ENCODE measurements around the gene RAI1. TPM values are rescaled to one million over a fixed set of nuclear protein-coding genes. Genes with fewer than 3 reads are reported as not detected.

RAI1 gene
- total RNA-seq, 8 experiments from 2014 or later, result 5.4 to 32.0 (median 20.4) TPM

DNA sequence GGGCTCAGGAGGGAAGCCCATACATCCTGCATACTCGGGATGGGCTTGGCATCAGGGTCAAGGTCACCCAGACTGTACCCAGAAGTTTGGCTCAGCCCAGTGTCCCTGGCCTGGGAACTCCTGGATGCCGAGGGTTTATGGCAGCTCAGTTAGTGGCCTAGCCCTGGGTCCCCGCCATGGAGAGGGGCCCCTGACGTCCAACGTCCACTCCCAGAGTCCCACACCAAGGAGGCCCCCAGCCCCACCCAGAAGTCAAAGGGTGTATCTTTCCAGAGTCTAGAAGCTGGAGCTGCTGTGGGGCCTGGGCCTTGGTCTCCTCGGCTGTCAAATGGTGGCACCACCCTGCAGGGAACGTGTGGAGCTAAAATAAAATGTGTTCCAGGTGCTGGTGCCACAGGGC, 79.1 kb downstream of the RAI1 start:
- WGBS, 10 experiments, result 8 to 93% (median 90%) methylated on average over 2 to 3 of the region's 7 CpGs; no CpG with 5 or more reads in 5 of the 10 experiments
- H3K4me3 ChIP-seq, result no peak overlapping the region
- H3K27ac ChIP-seq, result no peak overlapping the region
- in situ Hi-C loops (cut with MboI; ENCODE audit: low pct_unique_long_range_greater_than_20kb in 2 of 9, low sequenced_read_pairs in 9 of 9, unreplicated experiment in 9 of 9), result no loop called here
- no peak for ATAC-seq (replicated peaks in 6 of 8)
- peaks cover 25 to 36% of the 10 kb centered on the region in 2 donors for H3K4me1 ChIP-seq (replicated peaks in 1 of 2)

- H3K4me3 ChIP-seq, result no peak overlapping the region
- in situ Hi-C loops (cut with MboI; ENCODE audit: low pct_unique_long_range_greater_than_20kb in 2 of 9, low sequenced_read_pairs in 9 of 9, unreplicated experiment in 9 of 9), result no loop called here
- ATAC-seq (replicated peaks in 6 of 8), result no peak
- peaks cover 32 to 42% of the 10 kb centered on the region in 2 donors for H3K4me1 ChIP-seq (replicated peaks in 1 of 2)
- no peak overlapping the region for H3K27ac ChIP-seq
- WGBS, 10 experiments, result 60 to 100% (median 87%) methylated on average over 1 to 6 of the region's 8 CpGs; no CpG with 5 or more reads in 2 of the 10 experiments
Measured at GRCh38 chr17:17760872-17761550, 79.8 kb downstream of the RAI1 start.

DNA sequence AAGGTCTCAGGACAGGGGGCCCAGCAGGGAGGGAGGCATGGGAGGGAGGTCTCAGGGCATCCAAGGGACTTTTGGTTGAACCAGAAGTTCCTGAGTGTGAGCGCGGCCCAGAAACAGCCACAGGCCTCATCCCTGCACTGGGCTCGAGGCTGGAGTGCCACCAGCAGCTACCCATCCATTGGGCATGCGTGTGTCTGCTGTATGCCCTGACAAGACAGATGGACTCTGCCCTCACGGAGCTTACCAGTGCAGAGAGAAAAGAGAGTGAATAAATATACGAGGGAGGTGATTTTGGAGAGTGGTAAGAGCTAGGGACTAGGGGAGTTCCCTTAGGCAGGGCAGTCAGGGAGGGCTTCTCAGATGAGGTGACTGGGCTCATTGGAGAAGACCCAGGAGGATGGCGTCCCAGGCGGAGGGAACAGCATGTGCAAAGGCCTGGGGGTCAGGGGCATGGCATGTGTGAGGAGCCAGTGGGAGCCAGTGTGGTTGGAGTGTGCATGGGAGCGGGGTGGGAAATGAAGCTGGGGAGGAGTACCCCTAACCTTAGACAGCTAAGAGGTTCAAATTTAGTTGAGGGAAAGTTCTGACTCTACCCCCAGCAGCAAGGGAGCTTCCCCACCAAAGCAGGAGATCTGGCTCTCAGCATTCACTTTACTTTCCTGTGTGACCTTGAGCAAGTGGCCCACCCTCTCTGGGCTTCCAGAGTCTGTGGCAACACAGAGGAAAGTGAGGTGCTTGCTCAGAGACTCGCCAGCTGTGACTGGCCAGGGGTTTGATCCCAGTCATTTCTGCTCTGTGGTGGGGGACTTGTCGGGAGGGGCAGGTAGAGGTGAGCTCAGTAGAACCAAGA, 80.9 kb downstream of the RAI1 start:
- H3K27ac ChIP-seq, result peak overlapping the region in 1 of 2 donors; percentile 63
- WGBS, 10 experiments, result 88 to 100% (median 100%) methylated on average over 1 to 4 of the region's 11 CpGs; no CpG with 5 or more reads in 5 of the 10 experiments
- H3K4me3 ChIP-seq, result no peak overlapping the region
- no peak for ATAC-seq (replicated peaks in 6 of 8)
- in situ Hi-C loops (cut with MboI; ENCODE audit: low pct_unique_long_range_greater_than_20kb in 2 of 9, low sequenced_read_pairs in 9 of 9, unreplicated experiment in 9 of 9), result no loop called here
- H3K4me1 ChIP-seq (replicated peaks in 1 of 2), result peaks cover 43 to 50% of the 10 kb centered on the region in 2 donors

- in situ Hi-C loops (cut with MboI; ENCODE audit: low pct_unique_long_range_greater_than_20kb in 2 of 9, low sequenced_read_pairs in 9 of 9, unreplicated experiment in 9 of 9), result no loop called here
- Histone ChIP-seq H3K4me3 (no peak overlapping the region), H3K4me1 (replicated peaks in 1 of 2) (peaks cover 44 to 50% of the 10 kb centered on the region in 2 donors), H3K27ac (peak overlapping the region in 1 of 2 donors; percentile 63)
- ATAC-seq (replicated peaks in 6 of 8), result no peak
- 33 to 83% methylated on average over 1 to 2 of the region's 5 CpGs; no CpG with 5 or more reads in 8 of the 10 experiments for WGBS, 10 experiments
Measured at GRCh38 chr17:17762744-17763105, 81.5 kb downstream of the RAI1 start.

- Histone ChIP-seq H3K4me1 (replicated peaks in 1 of 2) (peaks cover 44 to 50% of the 10 kb centered on the region in 2 donors), H3K4me3 (no peak overlapping the region), H3K27ac (peak overlapping the region in 1 of 2 donors; percentile 63)
- in situ Hi-C loops (cut with MboI; ENCODE audit: low pct_unique_long_range_greater_than_20kb in 2 of 9, low sequenced_read_pairs in 9 of 9, unreplicated experiment in 9 of 9), result no loop called here
- peak in 1 of 8 experiments; percentile 11 for ATAC-seq (replicated peaks in 6 of 8)
- 15 to 100% (median 69%) methylated on average over 1 to 4 of the region's 9 CpGs; no CpG with 5 or more reads in 4 of the 10 experiments for WGBS, 10 experiments
Measured at GRCh38 chr17:17763136-17763535, 81.9 kb downstream of the RAI1 start.

- H3K27ac ChIP-seq, result no peak overlapping the region
- WGBS, 10 experiments, result 89 to 100% (median 100%) methylated on average over 1 to 5 of the region's 5 CpGs; no CpG with 5 or more reads in 5 of the 10 experiments
- H3K4me3 ChIP-seq, result no peak overlapping the region
- peaks cover 44 to 52% of the 10 kb centered on the region in 2 donors for H3K4me1 ChIP-seq (replicated peaks in 1 of 2)
- in situ Hi-C loops (cut with MboI; ENCODE audit: low pct_unique_long_range_greater_than_20kb in 2 of 9, low sequenced_read_pairs in 9 of 9, unreplicated experiment in 9 of 9), result no loop called here
- ATAC-seq (replicated peaks in 6 of 8), result no peak
Measured at GRCh38 chr17:17763734-17764133, 82.5 kb downstream of the RAI1 start.

DNA sequence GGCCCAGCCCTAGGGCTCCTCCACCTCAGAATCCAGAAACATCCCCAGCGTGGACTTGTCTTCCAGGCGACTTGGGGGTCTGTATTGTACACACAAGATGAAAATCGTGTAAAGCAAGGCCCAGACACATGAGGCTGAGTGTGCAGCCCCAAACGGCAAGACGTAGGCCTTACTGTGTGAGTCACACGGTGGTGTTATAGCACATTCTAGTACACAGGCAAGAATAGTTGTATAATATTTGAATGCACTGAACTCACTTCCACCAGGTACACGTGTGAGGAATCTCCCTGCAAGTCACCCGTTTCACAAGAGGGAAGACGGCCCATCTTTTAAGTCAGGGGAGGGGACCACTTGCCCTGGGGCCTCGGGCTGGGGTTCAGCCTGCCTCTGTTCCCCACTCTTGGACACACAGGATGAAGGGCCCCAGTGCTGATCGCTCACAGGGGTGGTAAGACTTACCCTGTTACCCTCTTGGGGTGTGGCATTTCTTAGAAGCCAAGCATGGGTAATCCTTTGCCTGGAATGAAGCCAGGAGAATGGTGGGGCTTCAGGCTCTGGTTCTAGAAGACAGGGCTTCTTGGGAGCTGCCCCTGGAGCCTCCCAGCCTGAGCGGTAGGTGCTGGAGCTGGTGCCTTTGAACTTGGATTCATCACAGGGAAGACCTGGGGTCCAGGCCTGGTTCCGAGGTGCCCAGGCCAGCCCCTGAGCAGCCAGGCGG, 84.3 kb downstream of the RAI1 start:
- Histone ChIP-seq H3K27ac (peak overlapping the region; percentile 74 to 78), H3K4me3 (no peak overlapping the region), H3K4me1 (replicated peaks in 1 of 2) (peaks cover 61 to 70% of the 10 kb centered on the region in 2 donors)
- ATAC-seq (replicated peaks in 6 of 8), result peak in 1 of 8 experiments; percentile 50
- in situ Hi-C loops (cut with MboI; ENCODE audit: low pct_unique_long_range_greater_than_20kb in 2 of 9, low sequenced_read_pairs in 9 of 9, unreplicated experiment in 9 of 9), result no loop called here
- WGBS, 10 experiments, result 43 to 100% (median 75%) methylated on average over 1 to 5 of the region's 14 CpGs; no CpG with 5 or more reads in 2 of the 10 experiments

GRCh38 chr17:17766077-17766743, 85.0 kb downstream of the RAI1 start:
- 6 to 76% (median 31%) methylated on average over 1 to 7 of the region's 20 CpGs; no CpG with 5 or more reads in 4 of the 10 experiments for WGBS, 10 experiments
- Histone ChIP-seq H3K27ac (peak overlapping the region; percentile 74 to 78), H3K4me3 (no peak overlapping the region), H3K4me1 (replicated peaks in 1 of 2) (peaks cover 68 to 76% of the 10 kb centered on the region in 2 donors)
- in situ Hi-C loops (cut with MboI; ENCODE audit: low pct_unique_long_range_greater_than_20kb in 2 of 9, low sequenced_read_pairs in 9 of 9, unreplicated experiment in 9 of 9), result no loop called here
- peak; percentile 68 to 92 (median 84) for ATAC-seq (replicated peaks in 6 of 8)

- peak overlapping the region; percentile 74 to 78 for H3K27ac ChIP-seq
- no peak overlapping the region for H3K4me3 ChIP-seq
- no peak for ATAC-seq (replicated peaks in 6 of 8)
- WGBS, 10 experiments, result 29% methylated on average over 1 of the region's 4 CpGs; no CpG with 5 or more reads in 9 of the 10 experiments
- peaks cover 73 to 82% of the 10 kb centered on the region in 2 donors for H3K4me1 ChIP-seq (replicated peaks in 1 of 2)
- in situ Hi-C loops (cut with MboI; ENCODE audit: low pct_unique_long_range_greater_than_20kb in 2 of 9, low sequenced_read_pairs in 9 of 9, unreplicated experiment in 9 of 9), result no loop called here
Measured at GRCh38 chr17:17766744-17767120, 85.5 kb downstream of the RAI1 start.

GRCh38 chr17:17767154-17767869, 86.1 kb downstream of the RAI1 start:
- Histone ChIP-seq H3K27ac (peak overlapping the region; percentile 74 to 78), H3K4me3 (no peak overlapping the region), H3K4me1 (replicated peaks in 1 of 2) (peaks cover 78 to 83% of the 10 kb centered on the region in 2 donors)
- in situ Hi-C loops (cut with MboI; ENCODE audit: low pct_unique_long_range_greater_than_20kb in 2 of 9, low sequenced_read_pairs in 9 of 9, unreplicated experiment in 9 of 9), result no loop called here
- ATAC-seq (replicated peaks in 6 of 8), result peak in 1 of 8 experiments; percentile 3
- WGBS, 10 experiments, result 0 to 100% (median 53%) methylated on average over 1 to 4 of the region's 7 CpGs; no CpG with 5 or more reads in 1 of the 10 experiments

DNA sequence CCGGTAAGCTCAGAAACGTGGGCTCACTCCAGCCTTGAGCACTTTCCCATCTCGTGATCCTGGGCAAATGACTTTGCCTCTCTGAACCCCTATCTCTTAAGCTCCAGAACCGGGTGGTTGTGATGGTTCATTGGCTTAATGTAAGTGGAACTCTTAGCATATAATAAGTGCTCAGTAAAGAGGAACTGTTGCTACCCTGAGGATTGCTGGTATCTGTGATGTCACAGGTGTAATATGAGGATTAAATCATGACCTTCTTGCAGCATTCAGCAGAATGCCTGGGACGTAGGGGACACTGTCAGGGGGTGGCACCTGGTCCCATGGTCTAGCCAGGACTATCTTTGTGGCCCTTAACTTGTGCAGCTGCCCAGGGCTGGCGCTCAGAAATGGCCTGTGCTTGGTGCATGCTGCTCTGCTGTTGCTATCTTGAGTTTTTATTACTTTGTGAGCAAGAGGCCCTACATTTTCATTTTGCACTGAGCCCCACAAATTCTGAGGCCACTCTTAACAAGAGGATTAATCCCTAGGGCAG, 86.7 kb downstream of the RAI1 start:
- in situ Hi-C loops (cut with MboI; ENCODE audit: low pct_unique_long_range_greater_than_20kb in 2 of 9, low sequenced_read_pairs in 9 of 9, unreplicated experiment in 9 of 9), result no loop called here
- H3K27ac ChIP-seq, result peak overlapping the region; percentile 78 to 87
- peaks cover 76 to 80% of the 10 kb centered on the region in 2 donors for H3K4me1 ChIP-seq (replicated peaks in 1 of 2)
- 50 to 100% (median 89%) methylated on average over 1 to 5 of the region's 6 CpGs; no CpG with 5 or more reads in 3 of the 10 experiments for WGBS, 10 experiments
- no peak for ATAC-seq (replicated peaks in 6 of 8)
- H3K4me3 ChIP-seq, result no peak overlapping the region

All from motor neuron (in vitro differentiated cells).